Measurements from ENCODE around the gene OR8B12. TPM values are rescaled to one million over a fixed set of nuclear protein-coding genes. Genes with fewer than 3 reads are reported as not detected.

OR8B12 gene
- total RNA-seq, 1 donor: not detected

- no peak for DNase-seq (ENCODE audit: low read depth)
- TF ChIP-seq, protein P1, sequence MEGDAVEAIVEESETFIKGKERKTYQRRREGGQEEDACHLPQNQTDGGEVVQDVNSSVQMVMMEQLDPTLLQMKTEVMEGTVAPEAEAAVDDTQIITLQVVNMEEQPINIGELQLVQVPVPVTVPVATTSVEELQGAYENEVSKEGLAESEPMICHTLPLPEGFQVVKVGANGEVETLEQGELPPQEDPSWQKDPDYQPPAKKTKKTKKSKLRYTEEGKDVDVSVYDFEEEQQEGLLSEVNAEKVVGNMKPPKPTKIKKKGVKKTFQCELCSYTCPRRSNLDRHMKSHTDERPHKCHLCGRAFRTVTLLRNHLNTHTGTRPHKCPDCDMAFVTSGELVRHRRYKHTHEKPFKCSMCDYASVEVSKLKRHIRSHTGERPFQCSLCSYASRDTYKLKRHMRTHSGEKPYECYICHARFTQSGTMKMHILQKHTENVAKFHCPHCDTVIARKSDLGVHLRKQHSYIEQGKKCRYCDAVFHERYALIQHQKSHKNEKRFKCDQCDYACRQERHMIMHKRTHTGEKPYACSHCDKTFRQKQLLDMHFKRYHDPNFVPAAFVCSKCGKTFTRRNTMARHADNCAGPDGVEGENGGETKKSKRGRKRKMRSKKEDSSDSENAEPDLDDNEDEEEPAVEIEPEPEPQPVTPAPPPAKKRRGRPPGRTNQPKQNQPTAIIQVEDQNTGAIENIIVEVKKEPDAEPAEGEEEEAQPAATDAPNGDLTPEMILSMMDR (IDR thresholded peaks at IDR 0.05; ENCODE audit: insufficient read depth, low read length): no peak
- no peak overlapping the region for H3K4me3 ChIP-seq (ENCODE audit: low read depth, low read length)
Measured at GRCh38 chr11:124582565-124582964, 39.1 kb upstream of the OR8B12 start.

- no peak overlapping the region for H3K4me3 ChIP-seq (ENCODE audit: low read depth, low read length)
- TF ChIP-seq, protein P1 (IDR thresholded peaks at IDR 0.05; ENCODE audit: insufficient read depth, low read length): no peak
- DNase-seq (ENCODE audit: low read depth): no peak
Measured at GRCh38 chr11:124581817-124582216, 38.4 kb upstream of the OR8B12 start.

GRCh38 chr11:124578761-124579160 lies 35.3 kb upstream of the OR8B12 start:
- TF ChIP-seq, protein P1 (IDR thresholded peaks at IDR 0.05; ENCODE audit: insufficient read depth, low read length): no peak
- no peak for DNase-seq (ENCODE audit: low read depth)
- H3K4me3 ChIP-seq (ENCODE audit: low read depth, low read length): no peak overlapping the region

- TF ChIP-seq, protein P1 (IDR thresholded peaks at IDR 0.05; ENCODE audit: insufficient read depth, low read length): no peak
- no peak for DNase-seq (ENCODE audit: low read depth)
- H3K4me3 ChIP-seq (ENCODE audit: low read depth, low read length): no peak overlapping the region
Measured at GRCh38 chr11:124577716-124578427, 34.4 kb upstream of the OR8B12 start.

GRCh38 chr11:124570160-124570559 lies 26.7 kb upstream of the OR8B12 start:
- DNase-seq (ENCODE audit: low read depth): no peak
- H3K4me3 ChIP-seq (ENCODE audit: low read depth, low read length): no peak overlapping the region
- TF ChIP-seq, protein P1 (IDR thresholded peaks at IDR 0.05; ENCODE audit: insufficient read depth, low read length): no peak

DNA sequence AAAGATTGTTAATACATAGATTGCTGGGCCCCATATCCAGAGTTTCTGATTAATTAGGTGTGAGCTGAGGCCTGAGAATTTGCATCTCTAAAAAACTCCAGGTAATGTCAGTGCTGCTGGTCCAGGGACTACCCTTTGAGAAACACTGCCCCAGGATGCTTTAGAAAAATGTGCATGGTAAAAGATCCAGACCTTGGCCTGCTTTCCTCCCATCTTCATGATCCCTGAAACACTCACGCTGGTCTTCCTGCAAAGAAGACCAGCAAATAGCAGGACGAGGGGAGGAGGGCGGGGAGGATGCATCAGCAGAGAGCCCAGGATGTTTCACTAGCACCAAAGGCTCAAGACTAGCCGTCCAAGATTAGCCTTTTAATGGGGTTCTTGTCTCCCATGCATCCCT lies 26.2 kb upstream of the OR8B12 start, which contains the start of gene OR8A1:
Gene OR8A1 (plus strand): TSS at position 301 of the 400 bp plus-strand sequence. CDS start 123 bp downstream, outside the sequence.
- TF ChIP-seq, protein P1 (IDR thresholded peaks at IDR 0.05; ENCODE audit: insufficient read depth, low read length): no peak

More for the DNA sequence above, 26.2 kb upstream of the OR8B12 start, which contains the start of gene OR8A1:
- no peak for DNase-seq (ENCODE audit: low read depth)
- H3K4me3 ChIP-seq (ENCODE audit: low read depth, low read length): no peak within 1 kb of the TSS
